ENCODE results near the gene ADAMTS2. TPM values are rescaled to one million over a fixed set of nuclear protein-coding genes. Genes with fewer than 3 reads are reported as not detected.

The ADAMTS2 gene
- total and polyA plus RNA-seq, 2 of the 8 experiments (the other 6 are each of a cell fraction or from before 2014, with no cell fraction given) = 6.6 to 7.3 TPM

DNA sequence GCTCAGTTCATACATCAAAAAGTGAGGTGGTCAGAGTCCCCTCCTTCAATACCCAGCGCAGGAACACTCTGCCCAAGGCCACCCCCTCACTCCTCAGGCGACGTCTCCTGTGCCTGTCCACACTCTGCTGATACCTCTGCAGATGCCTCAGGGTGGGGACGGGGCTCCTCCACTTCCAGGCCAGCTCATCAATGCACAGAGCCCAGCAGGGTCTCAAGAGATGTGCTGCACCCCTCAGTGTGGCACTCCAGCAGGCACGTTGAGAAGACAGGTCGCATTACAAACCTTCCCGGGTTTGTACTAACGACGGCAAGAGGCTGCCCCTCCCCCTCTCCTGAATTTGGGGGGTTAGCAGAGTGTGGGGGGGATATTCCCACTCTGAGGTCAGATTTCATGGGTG, 156.6 kb downstream of the ADAMTS2 start:
- no peak overlapping the region; the same call in none of the 2 replicates for H3K18ac ChIP-seq (ENCODE audit: extremely low read depth, low read length)
- no peak overlapping the region for H3K23ac ChIP-seq (ENCODE audit: insufficient read length)
- no peaks in the 10 kb centered on the region for H3K27me3 ChIP-seq (replicated peaks in 1 of 4; ENCODE audit: control insufficient read depth in 3 of 4, extremely low read depth in 1 of 4, insufficient read depth in 3 of 4, low read length in 3 of 4)
- no peak overlapping the region for H3K27ac ChIP-seq (ENCODE audit: low read depth, low read length)
- H2BK5ac ChIP-seq (ENCODE audit: low read depth, low read length) = peak overlapping the region; percentile 73; the same call in 1 of the 2 replicates
- H3K4ac ChIP-seq (replicated peaks; ENCODE audit: insufficient read length, low read depth, low read length) = no peak overlapping the region
- CTCF ChIA-PET (ENCODE audit: partially characterized antibody) = interaction anchor here (0.6 kb wide), 1 partner anchor 480 kb away, joined by 3 read pairs; no protein-coding TSS in a partner anchor
- no peaks in the 10 kb centered on the region for H3K23me2 ChIP-seq (ENCODE audit: low read depth, low read length)
- H2AK5ac ChIP-seq (ENCODE audit: low read depth, low read length) = no peak overlapping the region
- WGBS, 2 experiments (ENCODE audit: extremely low coverage in 1 of 2, insufficient coverage in 1 of 2, insufficient read length in 1 of 2, insufficient replicate concordance in 2 of 2, low coverage in 1 of 2, low lambda C conversion rate in 2 of 2, missing lambda C conversion rate in 1 of 2) = 72% methylated on average over 7 of the region's 9 CpGs; no CpG with 5 or more reads in 1 of the 2 experiments
- no peak overlapping the region for H3K56ac ChIP-seq (replicated peaks; ENCODE audit: insufficient read length, low read depth, low read length)
- no peak overlapping the region for H4K5ac ChIP-seq (ENCODE audit: insufficient read length, low read depth, low read length)
- no peak overlapping the region for H2AFZ ChIP-seq (ENCODE audit: low read length)
- no peaks in the 10 kb centered on the region for H3K36me3 ChIP-seq (ENCODE audit: control insufficient read depth in 2 of 4, insufficient read depth in 4 of 4, low read length in 3 of 4)
- peaks cover 8 to 40% (median 33%) of the 10 kb centered on the region in 4 experiments for H3K4me1 ChIP-seq (replicated peaks in 1 of 4; ENCODE audit: control insufficient read depth in 3 of 4, insufficient read depth in 4 of 4, low read length in 3 of 4)
- H2BK15ac ChIP-seq (ENCODE audit: low read length) = peak overlapping the region; percentile 3; the same call in 1 of the 2 replicates
- H2BK20ac ChIP-seq (ENCODE audit: low read length) = peak overlapping the region; percentile 95; the same call in 1 of the 2 replicates
- no peaks in the 10 kb centered on the region for H3K79me2 ChIP-seq (ENCODE audit: control insufficient read depth in 1 of 2, insufficient read depth in 2 of 2, low read length in 2 of 2)
- TF ChIP-seq CBX5 (IDR thresholded peaks at IDR 0.05; ENCODE audit: low read depth, low read length) (no peak), SP1 (IDR thresholded peaks at IDR 0.05; ENCODE audit: low read depth, low read length) (no peak)
- DNase-seq (ENCODE audit: low read depth in 1 of 2, low spot score in 2 of 2) (no peak), FAIRE-seq (no peak)
- H4K20me1 ChIP-seq (replicated peaks in 1 of 2; ENCODE audit: control insufficient read depth in 1 of 2, insufficient read depth in 2 of 2, low read length in 2 of 2) = no peaks in the 10 kb centered on the region
- peak overlapping the region; percentile 72 for H2BK12ac ChIP-seq (ENCODE audit: low read depth, low read length)
- H3K4me2 ChIP-seq (ENCODE audit: insufficient read depth in 1 of 2, low read depth in 2 of 2, low read length in 2 of 2) = no peak overlapping the region
- no peak overlapping the region; the same call in 1 of the 2 replicates for H4K8ac ChIP-seq (ENCODE audit: extremely low read depth, insufficient read depth, low read length)
- no peak overlapping the region for H3K14ac ChIP-seq (ENCODE audit: insufficient read length)
- H3K4me3 ChIP-seq (ENCODE audit: extremely low read depth in 1 of 4, insufficient read depth in 2 of 4, low read depth in 3 of 4, low read length in 4 of 4) = no peak overlapping the region
- no peaks in the 10 kb centered on the region for H3K9me3 ChIP-seq (ENCODE audit: insufficient read depth in 2 of 2, low read depth in 1 of 2, low read length in 1 of 2)
- H3K9ac ChIP-seq (replicated peaks in 1 of 4; ENCODE audit: extremely low read depth in 1 of 4, low read depth in 3 of 4, low read length in 3 of 4) = no peak overlapping the region
- H2BK120ac ChIP-seq (replicated peaks; ENCODE audit: low read depth, low read length) = no peak overlapping the region
- POLR2A ChIA-PET (ENCODE audit: partially characterized antibody) = no interaction called here
- peak overlapping the region; percentile 76 for H4K91ac ChIP-seq (replicated peaks; ENCODE audit: insufficient read length, low read length)
- H3K79me1 ChIP-seq (ENCODE audit: low read depth, low read length) = no peaks in the 10 kb centered on the region
